HG02678 (cell line): ENCODE results near the gene OR2T5.
"Not testable (repeated sequence)": the region's sequence is repeated elsewhere in the genome, so short reads cannot be mapped to it uniquely, and the experiment has no call there.

ENCODE experiments used
- ATAC-seq: cut with Tn5 transposase; IDR thresholded peaks from one replicate; pipeline ENCODE4 v1.9.1; 2021; ENCODE audit warnings: mild to moderate bottlenecking, moderate library complexity; ENCODE audit not compliant: unreplicated experiment

Gene OR2T5

GRCh38 chr1:248488289-248488688, at the start of gene OR2T5:
OR2T5 (plus strand) TSS chr1:248488589; CDS start chr1:248488589, 0 bp downstream.
- ATAC-seq = not testable (repeated sequence)

GRCh38 chr1:248438668-248439067, 49.7 kb upstream of the OR2T5 start:
- ATAC-seq = not testable (repeated sequence)

- not testable (repeated sequence) for ATAC-seq
These were observed 49.1 kb upstream of the OR2T5 start for GRCh38 chr1:248439283-248439682.

- ATAC-seq = not testable (repeated sequence)
These were observed 45.7 kb upstream of the OR2T5 start for GRCh38 chr1:248442500-248443277.

GRCh38 chr1:248444603-248445002, 43.8 kb upstream of the OR2T5 start:
- ATAC-seq = not testable (repeated sequence)

- not testable (repeated sequence) for ATAC-seq
These were observed 43.0 kb upstream of the OR2T5 start, which contains the start of gene OR2T2 for GRCh38 chr1:248445399-248445798. OR2T2 (plus strand) TSS chr1:248445637; CDS start chr1:248452798, 7,161 bp downstream.

GRCh38 chr1:248448409-248449074, 39.8 kb upstream of the OR2T5 start:
- peak; percentile 64 for ATAC-seq

- ATAC-seq = not testable (repeated sequence)
These were observed 38.4 kb upstream of the OR2T5 start for GRCh38 chr1:248449821-248450465.

GRCh38 chr1:248450466-248451145, 37.8 kb upstream of the OR2T5 start:
- ATAC-seq = peak; percentile 39

- not testable (repeated sequence) for ATAC-seq
These were observed 34.8 kb upstream of the OR2T5 start for GRCh38 chr1:248453619-248454018.

GRCh38 chr1:248455045-248455444, 33.3 kb upstream of the OR2T5 start:
- ATAC-seq = not testable (repeated sequence)

- ATAC-seq = not testable (repeated sequence)
These were observed 31.8 kb upstream of the OR2T5 start for GRCh38 chr1:248456635-248457034.

- ATAC-seq = not testable (repeated sequence)
These were observed 29.3 kb upstream of the OR2T5 start for GRCh38 chr1:248459117-248459516.

GRCh38 chr1:248471154-248471553, 17.2 kb upstream of the OR2T5 start:
- ATAC-seq = no peak

- ATAC-seq = not testable (repeated sequence)
These were observed 16.3 kb upstream of the OR2T5 start for GRCh38 chr1:248472111-248472510.

GRCh38 chr1:248473051-248473450, 15.3 kb upstream of the OR2T5 start, which contains the start of gene OR2T3:
OR2T3 (plus strand) TSS chr1:248473351; CDS start chr1:248473351, 0 bp downstream.
- not testable (repeated sequence) for ATAC-seq

- not testable (repeated sequence) for ATAC-seq
These were observed 12.7 kb upstream of the OR2T5 start for GRCh38 chr1:248475660-248476059.

- ATAC-seq = peak; percentile 89
These were observed 6.5 kb upstream of the OR2T5 start for GRCh38 chr1:248481686-248482579.

GRCh38 chr1:248496661-248497060, 8.3 kb downstream of the OR2T5 start:
- not testable (repeated sequence) for ATAC-seq
